HCT116 (cell line): Measurements from ENCODE around the gene LSAMP. TPM values are rescaled to one million over a fixed set of nuclear protein-coding genes. Genes with fewer than 3 reads are reported as not detected.

Experiments used
- ATAC-seq: fragments of 200-7000 bp; cut with Tn5 transposase; 2 replicates; pipeline ENCODE4 v1.9.1; 2020; ENCODE audit warnings: mild to moderate bottlenecking, moderate library complexity
- BruUV-seq: library from RNA; stranded (reverse); fragments of 400-500 nt; replicated peaks from 2 replicates; lab custom pipeline; 2021; lab: Mats Ljungman, UMichigan
- CTCF ChIA-PET: fragments of 300-600 bp; sonication (Branson Sonifier 250); formaldehyde crosslinking; loops from one replicate; lab custom pipeline; 2021; ENCODE audit warnings: antibody characterized with exemption; lab: Charles Lee
- POLR2A ChIA-PET: fragments of 300-600, 350-600 bp; sonication (Branson Sonifier 250); formaldehyde crosslinking; loops from one replicate; lab custom pipeline; 2021; ENCODE audit warnings: antibody characterized with exemption; lab: Charles Lee
- RAD21 ChIA-PET, 2 experiments: fragments of 300-600 bp; sonication (Branson Sonifier 250); formaldehyde crosslinking; loops; one replicate each; lab custom pipeline; 2023; ENCODE audit warnings: low total read pairs in 2 of 2; ENCODE audit not compliant: uncharacterized antibody in 2 of 2, unreplicated experiment in 2 of 2, low non-redundant PET in 1 of 2; lab: Charles Lee
- DNase-seq: peaks from one replicate; pipeline ENCODE4 v3.0.0-alpha.2; 2010; ENCODE audit warnings: low read depth, low spot score
- H2AFZ ChIP-seq: fragments of 200-600 bp; shearing (Covaris generic), sonication (generic); 2 replicates; pipeline ENCODE4 v1.6.1; 2017; ENCODE audit warnings: low read depth, mixed run types, mixed read lengths, antibody characterized with exemption, low read length; ENCODE audit not compliant: poor library complexity, severe bottlenecking
- H3K27ac ChIP-seq: 2 replicates; pipeline ENCODE4 v1.5.1; 2012; ENCODE audit warnings: low read depth, low read length
- H3K27me3 ChIP-seq: fragments of 200-600 bp; sonication (generic); 2 replicates; pipeline ENCODE4 v1.6.1; 2016; ENCODE audit warnings: mixed run types, low read length, mixed read lengths; ENCODE audit not compliant: insufficient read depth
- H3K36me3 ChIP-seq, 2 experiments: fragments of 200-500 bp in 1 of 2; fragments of 200-600 bp in 1 of 2; sonication (Bioruptor generic) in 1 of 2; sonication (generic) in 1 of 2; 2 replicates each; pipeline versions ENCODE4 v1.5.1 to v1.6.1; 2014 to 2016; ENCODE audit warnings: low read length in 2 of 2, inconsistent platforms in 1 of 2, mixed read lengths in 1 of 2, mixed run types in 1 of 2; ENCODE audit not compliant: insufficient read depth in 2 of 2, control insufficient read depth in 1 of 2
- H3K4me1 ChIP-seq, 2 experiments: fragments of 200-600 bp in 1 of 2; sonication (generic) in 1 of 2; 2 replicates each; pipeline versions ENCODE4 v1.5.1 to v1.6.1; 2012 to 2017; ENCODE audit warnings: low read length in 2 of 2, inconsistent platforms in 1 of 2, mild to moderate bottlenecking in 1 of 2, mixed read lengths in 1 of 2, mixed run types in 1 of 2, moderate library complexity in 1 of 2; ENCODE audit not compliant: insufficient read depth in 2 of 2, control insufficient read depth in 1 of 2
- H3K4me2 ChIP-seq: fragments of 200-600 bp; sonication (generic); 2 replicates; pipeline ENCODE4 v1.6.1; 2017; ENCODE audit warnings: mixed run types, low read length, mixed read lengths
- H3K4me3 ChIP-seq, 2 experiments: fragments of 200-600 bp in 1 of 2; sonication (generic) in 1 of 2; replicated peaks in 1 of 2; 2 replicates each; pipeline ENCODE4 v1.5.1; 2011 to 2016; ENCODE audit warnings: low read length in 2 of 2, control low read depth in 1 of 2, low read depth in 1 of 2, mild to moderate bottlenecking in 1 of 2, mixed read lengths in 1 of 2, mixed run types in 1 of 2
- H3K79me2 ChIP-seq: fragments of 200-600 bp; sonication (generic); 2 replicates; pipeline ENCODE4 v1.6.1; 2017; ENCODE audit warnings: mild to moderate bottlenecking, mixed run types, low read length, moderate library complexity, mixed read lengths; ENCODE audit not compliant: insufficient read depth
- H3K9ac ChIP-seq: fragments of 200-600 bp; sonication (generic); 2 replicates; pipeline ENCODE4 v1.6.1; 2016; ENCODE audit warnings: low read length, mixed read lengths
- H3K9me2 ChIP-seq: fragments of 200-600 bp; sonication (generic), shearing (Covaris generic); 2 replicates; pipeline ENCODE4 v1.6.1; 2017; ENCODE audit warnings: mixed run types, mild to moderate bottlenecking, moderate library complexity; ENCODE audit not compliant: insufficient read depth
- H3K9me3 ChIP-seq, 2 experiments: fragments of 200-500 bp in 1 of 2; fragments of 200-600 bp in 1 of 2; sonication (Bioruptor generic) in 1 of 2; sonication (generic) in 1 of 2; 2 replicates each; pipeline ENCODE4 v1.6.1; 2014 to 2017; ENCODE audit warnings: low read length in 2 of 2, mixed read lengths in 2 of 2, inconsistent platforms in 1 of 2, low read depth in 1 of 2, mild to moderate bottlenecking in 1 of 2, mixed run types in 1 of 2, moderate library complexity in 1 of 2; ENCODE audit not compliant: control insufficient read depth in 1 of 2, insufficient read depth in 1 of 2
- H4K20me1 ChIP-seq: fragments of 200-600 bp; sonication (generic), shearing (Covaris generic); 2 replicates; pipeline ENCODE4 v1.6.1; 2017; ENCODE audit warnings: mixed run types, mild to moderate bottlenecking, moderate library complexity; ENCODE audit not compliant: insufficient read depth
- ATF3 ChIP-seq: IDR thresholded peaks from 2 replicates; pipeline ENCODE4 v1.6.1; 2012
- CBX3 ChIP-seq: IDR thresholded peaks from 2 replicates; pipeline ENCODE4 v1.6.1; 2012; ENCODE audit warnings: low read depth
- CEBPB ChIP-seq: IDR thresholded peaks from 2 replicates; pipeline ENCODE4 v1.6.1; 2012; ENCODE audit warnings: low read depth
- EZH2 ChIP-seq: fragments of 200-600 bp; sonication (generic); IDR thresholded peaks from 2 replicates; pipeline ENCODE4 v1.6.1; 2017; ENCODE audit warnings: antibody characterized with exemption, mixed run types
- EZH2phosphoT487 ChIP-seq: fragments of 200-600 bp; IDR thresholded peaks from 2 replicates; pipeline ENCODE4 v1.6.1; 2018; ENCODE audit warnings: antibody characterized with exemption, borderline replicate concordance
- FOSL1 ChIP-seq: IDR thresholded peaks from 2 replicates; pipeline ENCODE4 v1.6.1; 2012; ENCODE audit warnings: low read depth
- JUND ChIP-seq: IDR thresholded peaks from 2 replicates; pipeline ENCODE4 v1.6.1; 2012
- POLR2A ChIP-seq: IDR thresholded peaks from 2 replicates; pipeline ENCODE4 v1.7.0; 2011; ENCODE audit warnings: borderline replicate concordance; ENCODE audit not compliant: insufficient read depth, insufficient read length; ENCODE audit errors: extremely low read depth
- POLR2AphosphoS5 ChIP-seq: IDR thresholded peaks from 2 replicates; pipeline ENCODE4 v1.6.1; 2011; ENCODE audit warnings: mild to moderate bottlenecking, low read depth, low read length, moderate library complexity
- REST ChIP-seq: IDR thresholded peaks from 2 replicates; pipeline ENCODE4 v1.6.1; 2012; ENCODE audit warnings: low read depth
- SIN3A ChIP-seq: IDR thresholded peaks from 2 replicates; pipeline ENCODE4 v1.6.1; 2012; ENCODE audit warnings: low read depth
- SP1 ChIP-seq: IDR thresholded peaks from 2 replicates; pipeline ENCODE4 v1.6.1; 2012; ENCODE audit warnings: low read depth
- SRF ChIP-seq: IDR thresholded peaks from 2 replicates; pipeline ENCODE4 v1.6.1; 2012; ENCODE audit warnings: low read depth
- YY1 ChIP-seq: IDR thresholded peaks from 2 replicates; pipeline ENCODE4 v1.6.1; 2011; ENCODE audit warnings: low read length, low read depth, moderate library complexity, mild to moderate bottlenecking; ENCODE audit not compliant: insufficient replicate concordance; ENCODE audit errors: extremely low read depth
- intact Hi-C: fragments of 100-400 bp; cut with micrococcal nuclease; formaldehyde crosslinking; loops from 2 replicates; pipeline ENCODE4 v1.10.0; 2022
- total RNA-seq: library from RNA; stranded (reverse); gene quantifications from one replicate; pipeline ENCODE4 v1.2.1, GENCODE V29; 2021; ENCODE audit not compliant: unreplicated experiment
- TF ChIP-seq, protein P1 (sequence below), 3 experiments: fragments of 200-600 bp in 1 of 3; sonication (generic) in 1 of 3; IDR thresholded peaks in 2 of 3; conservative IDR thresholded peaks in 1 of 3; 2 replicates each; pipeline ENCODE4 v1.5.1; 2012 to 2017; ENCODE audit warnings: low read depth in 2 of 3, low read length in 2 of 3, antibody characterized with exemption in 1 of 3, borderline replicate concordance in 1 of 3, control low read depth in 1 of 3, mild to moderate bottlenecking in 1 of 3, mixed read lengths in 1 of 3, mixed run types in 1 of 3, moderate library complexity in 1 of 3; ENCODE audit not compliant: insufficient read depth in 1 of 3

The LSAMP gene
- total RNA-seq, 1 experiment from 2014 or later: 0.25 TPM

DNA sequence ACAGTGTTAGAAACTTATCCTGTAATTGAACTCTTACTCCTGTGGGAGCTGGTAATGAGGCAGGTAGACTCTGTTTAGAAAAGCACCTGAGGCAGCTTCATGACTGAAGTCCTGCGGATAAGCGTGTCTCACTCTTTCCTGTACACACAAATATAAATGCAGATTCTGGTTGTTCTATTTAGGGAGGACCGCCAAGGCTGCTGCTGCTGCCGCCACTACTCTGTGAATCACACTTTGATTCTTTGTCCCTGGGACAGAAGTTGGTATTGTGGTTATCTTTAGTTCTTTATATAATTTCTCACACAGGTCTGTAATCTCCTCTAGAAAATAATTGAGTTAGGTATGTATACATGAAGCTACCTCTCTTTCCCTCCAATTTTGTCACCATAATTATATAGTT lies 3.6 kb downstream of the LSAMP start:
- no TSS peak for BruUV-seq
- intact Hi-C loops: no loop called here
- RAD21 ChIA-PET: no interaction called here
- Histone ChIP-seq H3K79me2 (no peaks in the 10 kb centered on the region), H3K9me3 (no peaks in the 10 kb centered on the region), H2AFZ (no peak overlapping the region), H4K20me1 (no peaks in the 10 kb centered on the region), H3K4me3 (no peak overlapping the region), H3K9ac (no peak overlapping the region), H3K36me3 (no peaks in the 10 kb centered on the region), H3K4me2 (no peak overlapping the region), H3K27ac (no peak overlapping the region), H3K9me2 (no peaks in the 10 kb centered on the region), H3K4me1 (no peaks in the 10 kb centered on the region), H3K27me3 (peaks cover 14% of the 10 kb centered on the region; the same call in 1 of the 2 replicates)
- TF ChIP-seq SIN3A (no peak), POLR2A (no peak), CEBPB (no peak), SP1 (no peak), JUND (no peak), POLR2AphosphoS5 (no peak), ATF3 (no peak), EZH2 (no peak), EZH2phosphoT487 (no peak), YY1 (no peak), CBX3 (no peak), REST (no peak), FOSL1 (no peak), SRF (no peak)
- TF ChIP-seq, protein P1, sequence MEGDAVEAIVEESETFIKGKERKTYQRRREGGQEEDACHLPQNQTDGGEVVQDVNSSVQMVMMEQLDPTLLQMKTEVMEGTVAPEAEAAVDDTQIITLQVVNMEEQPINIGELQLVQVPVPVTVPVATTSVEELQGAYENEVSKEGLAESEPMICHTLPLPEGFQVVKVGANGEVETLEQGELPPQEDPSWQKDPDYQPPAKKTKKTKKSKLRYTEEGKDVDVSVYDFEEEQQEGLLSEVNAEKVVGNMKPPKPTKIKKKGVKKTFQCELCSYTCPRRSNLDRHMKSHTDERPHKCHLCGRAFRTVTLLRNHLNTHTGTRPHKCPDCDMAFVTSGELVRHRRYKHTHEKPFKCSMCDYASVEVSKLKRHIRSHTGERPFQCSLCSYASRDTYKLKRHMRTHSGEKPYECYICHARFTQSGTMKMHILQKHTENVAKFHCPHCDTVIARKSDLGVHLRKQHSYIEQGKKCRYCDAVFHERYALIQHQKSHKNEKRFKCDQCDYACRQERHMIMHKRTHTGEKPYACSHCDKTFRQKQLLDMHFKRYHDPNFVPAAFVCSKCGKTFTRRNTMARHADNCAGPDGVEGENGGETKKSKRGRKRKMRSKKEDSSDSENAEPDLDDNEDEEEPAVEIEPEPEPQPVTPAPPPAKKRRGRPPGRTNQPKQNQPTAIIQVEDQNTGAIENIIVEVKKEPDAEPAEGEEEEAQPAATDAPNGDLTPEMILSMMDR (IDR thresholded peaks at IDR 0.05 in 2 of 3, conservative IDR thresholded peaks at IDR 0.05 in 1 of 3; ENCODE audit: borderline replicate concordance in 1 of 3, insufficient read depth in 1 of 3, low read depth in 2 of 3, low read length in 2 of 3): no peak
- POLR2A ChIA-PET: no interaction called here
- no peak for ATAC-seq
- CTCF ChIA-PET: no interaction called here
- no peak for DNase-seq
